Measurements from ENCODE around the gene HDLBP.

HDLBP gene

GRCh38 chr2:241271706-241272302, 43.7 kb downstream of the HDLBP start:
- DNase-seq (ENCODE audit: low read depth in 1 of 2, low spot score in 1 of 2) = peak; percentile 41 to 83
- peak overlapping the region; percentile 52 for H3K27ac ChIP-seq (replicated peaks)
- no peak for TF ChIP-seq CTCF (IDR thresholded peaks at IDR 0.05; ENCODE audit: insufficient read depth, low read length)
- H3K27me3 ChIP-seq (ENCODE audit: insufficient read depth, poor library complexity, severe bottlenecking) = no peaks in the 10 kb centered on the region
- H3K4me3 ChIP-seq (replicated peaks; ENCODE audit: insufficient read depth, low read length) = peak overlapping the region; percentile 68

- TF ChIP-seq REST (IDR thresholded peaks at IDR 0.05; ENCODE audit: insufficient replicate concordance, low read depth) = no peak
- no peak overlapping the region for H3K4me3 ChIP-seq (replicated peaks; ENCODE audit: insufficient read depth, low read length)
- H3K27me3 ChIP-seq (ENCODE audit: insufficient read depth, poor library complexity, severe bottlenecking) = no peaks in the 10 kb centered on the region
- H3K27ac ChIP-seq (replicated peaks) = no peak overlapping the region
- DNase-seq (ENCODE audit: low read depth in 1 of 2, low spot score in 1 of 2) = no peak
These were observed 44.9 kb downstream of the HDLBP start for GRCh38 chr2:241270531-241270930.

- no peaks in the 10 kb centered on the region for H3K27me3 ChIP-seq (ENCODE audit: insufficient read depth, poor library complexity, severe bottlenecking)
- DNase-seq (ENCODE audit: low read depth in 1 of 2, low spot score in 1 of 2) = no peak
These were observed 45.6 kb downstream of the HDLBP start for GRCh38 chr2:241269707-241270520.

More at GRCh38 chr2:241269707-241270520, 45.6 kb downstream of the HDLBP start:
- Histone ChIP-seq H3K27ac (replicated peaks) (no peak overlapping the region), H3K4me3 (replicated peaks; ENCODE audit: insufficient read depth, low read length) (no peak overlapping the region)
- TF ChIP-seq CTCF (IDR thresholded peaks at IDR 0.05; ENCODE audit: insufficient read depth, low read length) (no peak), GABPA (IDR thresholded peaks at IDR 0.05; ENCODE audit: low read depth) (no peak), POLR2AphosphoS5 (IDR thresholded peaks at IDR 0.05; ENCODE audit: low read depth) (no peak), REST (IDR thresholded peaks at IDR 0.05; ENCODE audit: insufficient replicate concordance, low read depth) (no peak), SPI1 (IDR thresholded peaks at IDR 0.05; ENCODE audit: borderline replicate concordance, low read depth) (no peak)

Data from HL-60 (cell line).